Type B pancreatic cell (in vitro differentiated cells): ENCODE data around the gene PDE4B. TPM values are rescaled to one million over a fixed set of nuclear protein-coding genes. Genes with fewer than 3 reads are reported as not detected.

ENCODE experiments used
- DNase-seq: peaks from one replicate; pipeline ENCODE4 v3.0.0; 2021; ENCODE audit warnings: mixed read lengths; ENCODE audit not compliant: unreplicated experiment; ENCODE audit errors: extremely low spot score
- H3K27ac Mint-ChIP-seq: 2 replicates; pipeline ENCODE4 v1.8.0; 2021; ENCODE audit warnings: mild to moderate bottlenecking, mixed read lengths
- H3K27me3 Mint-ChIP-seq: 2 replicates; pipeline ENCODE4 v1.8.0; 2021; ENCODE audit warnings: mixed read lengths
- H3K36me3 Mint-ChIP-seq: 2 replicates; pipeline ENCODE4 v1.8.0; 2021; ENCODE audit warnings: mixed read lengths
- H3K4me1 Mint-ChIP-seq: one replicate; pipeline ENCODE4 v1.8.0; 2021; ENCODE audit warnings: mixed read lengths; ENCODE audit not compliant: unreplicated experiment
- H3K4me3 Mint-ChIP-seq: 2 replicates; pipeline ENCODE4 v1.8.0; 2021; ENCODE audit warnings: mild to moderate bottlenecking, mixed read lengths
- H3K9me3 Mint-ChIP-seq: 2 replicates; pipeline ENCODE4 v1.8.0; 2021; ENCODE audit warnings: mixed read lengths
- total RNA-seq: library from RNA; stranded (reverse); gene quantifications from 2 replicates; pipeline ENCODE4 v1.2.1, GENCODE V29; 2021; ENCODE audit warnings: low replicate concordance
- TF ChIP-seq, protein P1 (sequence below): fragments of 200-600 bp; sonication (generic); conservative IDR thresholded peaks from 2 replicates; pipeline ENCODE4 v1.5.0; 2021; ENCODE audit warnings: antibody characterized with exemption, mild to moderate bottlenecking

PDE4B gene
- total RNA-seq, 1 donor from 2014 or later: 4.7 TPM

DNA sequence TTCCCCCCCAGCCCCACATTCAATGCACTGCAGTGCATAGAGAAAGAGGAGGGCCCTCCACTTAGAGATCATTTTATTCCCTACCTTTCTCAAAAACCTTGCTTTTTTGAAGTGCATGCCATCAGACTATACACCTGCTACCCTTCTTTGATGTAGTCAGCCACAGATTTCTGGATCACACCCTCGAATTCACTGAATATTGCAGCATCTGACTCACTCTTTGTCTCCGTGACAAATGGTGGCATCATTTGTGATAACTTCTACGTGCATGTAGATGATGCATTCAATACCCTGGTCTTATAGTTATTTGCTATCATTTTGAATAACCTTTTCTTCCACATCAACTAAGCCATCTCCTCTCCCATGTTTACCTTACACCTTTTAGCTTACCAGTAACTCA lies 431.0 kb downstream of the PDE4B start:
- TF ChIP-seq, protein P1, sequence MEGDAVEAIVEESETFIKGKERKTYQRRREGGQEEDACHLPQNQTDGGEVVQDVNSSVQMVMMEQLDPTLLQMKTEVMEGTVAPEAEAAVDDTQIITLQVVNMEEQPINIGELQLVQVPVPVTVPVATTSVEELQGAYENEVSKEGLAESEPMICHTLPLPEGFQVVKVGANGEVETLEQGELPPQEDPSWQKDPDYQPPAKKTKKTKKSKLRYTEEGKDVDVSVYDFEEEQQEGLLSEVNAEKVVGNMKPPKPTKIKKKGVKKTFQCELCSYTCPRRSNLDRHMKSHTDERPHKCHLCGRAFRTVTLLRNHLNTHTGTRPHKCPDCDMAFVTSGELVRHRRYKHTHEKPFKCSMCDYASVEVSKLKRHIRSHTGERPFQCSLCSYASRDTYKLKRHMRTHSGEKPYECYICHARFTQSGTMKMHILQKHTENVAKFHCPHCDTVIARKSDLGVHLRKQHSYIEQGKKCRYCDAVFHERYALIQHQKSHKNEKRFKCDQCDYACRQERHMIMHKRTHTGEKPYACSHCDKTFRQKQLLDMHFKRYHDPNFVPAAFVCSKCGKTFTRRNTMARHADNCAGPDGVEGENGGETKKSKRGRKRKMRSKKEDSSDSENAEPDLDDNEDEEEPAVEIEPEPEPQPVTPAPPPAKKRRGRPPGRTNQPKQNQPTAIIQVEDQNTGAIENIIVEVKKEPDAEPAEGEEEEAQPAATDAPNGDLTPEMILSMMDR: no peak

GRCh38 chr1:66226985-66227384 lies 434.3 kb downstream of the PDE4B start:
- Mint-ChIP-seq H3K4me1 (peaks cover 8% of the 10 kb centered on the region), H3K36me3 (no peaks in the 10 kb centered on the region)
- no peak for DNase-seq

More for the DNA sequence above, 431.0 kb downstream of the PDE4B start:
- Mint-ChIP-seq H3K36me3 (no peaks in the 10 kb centered on the region), H3K27me3 (peaks cover 3% of the 10 kb centered on the region), H3K9me3 (no peaks in the 10 kb centered on the region), H3K27ac (no peak overlapping the region), H3K4me1 (no peaks in the 10 kb centered on the region), H3K4me3 (no peak overlapping the region)
- DNase-seq: no peak

DNA sequence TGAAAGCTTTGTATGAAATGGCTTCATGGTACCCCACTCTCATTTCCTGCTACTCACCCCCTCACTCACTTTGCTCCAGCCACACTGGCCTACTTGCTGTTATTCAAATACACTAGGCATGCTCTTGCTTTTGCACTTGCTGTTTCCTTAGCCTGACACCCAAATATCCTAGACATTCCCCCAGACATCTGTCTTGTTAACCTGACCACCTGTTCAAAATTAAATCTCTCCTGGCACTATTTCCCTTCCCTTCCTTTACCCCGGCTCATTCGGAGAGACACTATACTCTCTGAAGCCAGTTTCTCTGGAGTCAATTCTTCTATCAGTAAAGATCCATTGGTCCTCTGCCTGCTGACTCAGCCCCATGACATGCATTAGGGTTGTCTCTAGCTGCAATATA lies 435.3 kb downstream of the PDE4B start:
- TF ChIP-seq, protein P1: no peak
- Mint-ChIP-seq H3K36me3 (no peaks in the 10 kb centered on the region), H3K27ac (no peak overlapping the region), H3K27me3 (peaks cover 3% of the 10 kb centered on the region), H3K9me3 (no peaks in the 10 kb centered on the region), H3K4me3 (no peak overlapping the region), H3K4me1 (peaks cover 8% of the 10 kb centered on the region)
- no peak for DNase-seq

More at GRCh38 chr1:66226985-66227384, 434.3 kb downstream of the PDE4B start:
- Mint-ChIP-seq H3K27me3 (peaks cover 3% of the 10 kb centered on the region), H3K27ac (no peak overlapping the region), H3K9me3 (no peaks in the 10 kb centered on the region), H3K4me3 (no peak overlapping the region)
- TF ChIP-seq, protein P1: no peak

DNA sequence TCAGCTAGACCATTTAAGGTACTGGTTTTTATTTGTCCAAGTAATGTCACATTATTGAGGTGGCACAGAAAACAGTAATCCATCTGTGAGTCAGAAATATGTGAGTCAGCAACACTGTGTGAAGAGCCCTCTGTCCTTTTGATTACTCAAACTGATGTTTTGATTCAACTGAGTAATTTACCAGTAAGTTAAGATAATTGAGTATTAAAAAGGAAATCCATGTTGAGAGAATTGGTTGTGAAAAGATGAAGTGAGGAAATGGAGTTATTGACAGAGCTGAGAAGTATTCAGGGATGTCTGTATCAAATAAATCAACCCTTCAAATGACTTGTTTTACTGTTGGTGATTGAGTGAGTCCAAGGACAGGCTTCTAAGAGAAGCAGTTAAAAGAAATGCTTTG lies 438.5 kb downstream of the PDE4B start:
- no peak overlapping the region for H3K27ac Mint-ChIP-seq

GRCh38 chr1:66231681-66232463 lies 439.2 kb downstream of the PDE4B start:
- Mint-ChIP-seq H3K36me3 (no peaks in the 10 kb centered on the region), H3K9me3 (no peaks in the 10 kb centered on the region), H3K27me3 (no peaks in the 10 kb centered on the region), H3K4me3 (no peak overlapping the region), H3K27ac (no peak overlapping the region), H3K4me1 (peaks cover 11% of the 10 kb centered on the region)
- DNase-seq: no peak
- TF ChIP-seq, protein P1: no peak

More for the DNA sequence above, 438.5 kb downstream of the PDE4B start:
- Mint-ChIP-seq H3K9me3 (no peaks in the 10 kb centered on the region), H3K4me1 (peaks cover 8% of the 10 kb centered on the region), H3K36me3 (no peaks in the 10 kb centered on the region), H3K27me3 (no peaks in the 10 kb centered on the region), H3K4me3 (no peak overlapping the region)
- TF ChIP-seq, protein P1: no peak
- DNase-seq: no peak
